Measurements from ENCODE around the gene GLDC.

The GLDC gene

GRCh38 chr9:6489099-6489498 lies 156.4 kb downstream of the GLDC start:
- no peak for DNase-seq

- DNase-seq: no peak
These were observed 157.1 kb downstream of the GLDC start for GRCh38 chr9:6488395-6488794.

- no peak for DNase-seq
These were observed 161.3 kb downstream of the GLDC start for GRCh38 chr9:6484210-6484609.
